H1 (cell line): Measurements from ENCODE around the gene FDPS. TPM values are rescaled to one million over a fixed set of nuclear protein-coding genes. Genes with fewer than 3 reads are reported as not detected.
A peak's percentile ranks its signal among the peaks of the same experiment; 100 is the strongest.

ENCODE experiments used
- CTCF ChIA-PET: fragments of 300-600 bp; sonication (Branson Sonifier 250); formaldehyde crosslinking; loops from one replicate; lab custom pipeline; 2021; ENCODE audit not compliant: partially characterized antibody; lab: Charles Lee
- POLR2A ChIA-PET: fragments of 300-600 bp; sonication (Branson Sonifier 250); formaldehyde crosslinking; loops from one replicate; lab custom pipeline; 2021; ENCODE audit warnings: inconsistent platforms; ENCODE audit not compliant: partially characterized antibody; lab: Charles Lee
- DNase-seq, 2 experiments: peaks; one replicate each; pipeline versions ENCODE4 v3.0.0 to v3.0.0-alpha.2; 2010 to 2022; ENCODE audit warnings: low spot score in 2 of 2, low read depth in 1 of 2, mixed read lengths in 1 of 2
- FAIRE-seq: peaks from 2 replicates; lab custom pipeline; 2011; peaks lifted over from hg19 to GRCh38; lab: Jason Lieb, UNC
- H2AFZ ChIP-seq: 2 replicates; pipeline ENCODE4 v1.8.1; 2012; ENCODE audit warnings: low read length, inconsistent platforms
- H2AK5ac ChIP-seq: 2 replicates; pipeline ENCODE4 v1.6.1; 2013; ENCODE audit warnings: low read depth, low read length
- H2BK120ac ChIP-seq: replicated peaks from 2 replicates; pipeline ENCODE3; 2013; ENCODE audit warnings: low read depth, low read length, inconsistent platforms
- H2BK12ac ChIP-seq: 2 replicates; pipeline ENCODE4 v1.6.1; 2013; ENCODE audit warnings: low read depth, low read length
- H2BK15ac ChIP-seq: 2 replicates; pipeline ENCODE4 v1.6.1; 2013; ENCODE audit warnings: low read length
- H2BK20ac ChIP-seq: 2 replicates; pipeline ENCODE4 v1.6.1; 2013; ENCODE audit warnings: low read length
- H2BK5ac ChIP-seq: 2 replicates; pipeline ENCODE4 v1.6.1; 2013; ENCODE audit warnings: low read depth, low read length
- H3K14ac ChIP-seq: 2 replicates; pipeline ENCODE4 v1.6.1; 2013; ENCODE audit warnings: inconsistent platforms; ENCODE audit not compliant: insufficient read length
- H3K18ac ChIP-seq: 2 replicates; pipeline ENCODE4 v1.6.1; 2013; ENCODE audit warnings: low read length; ENCODE audit errors: extremely low read depth
- H3K23ac ChIP-seq: 2 replicates; pipeline ENCODE4 v1.6.1; 2013; ENCODE audit warnings: inconsistent platforms; ENCODE audit not compliant: insufficient read length
- H3K23me2 ChIP-seq: 2 replicates; pipeline ENCODE4 v1.6.1; 2013; ENCODE audit warnings: low read depth, low read length
- H3K27ac ChIP-seq: 2 replicates; pipeline ENCODE4 v1.6.1; 2011; ENCODE audit warnings: low read depth, low read length, inconsistent platforms
- H3K27me3 ChIP-seq, 4 experiments: replicated peaks in 1 of 4; 1 replicate in 1 of 4; 2 replicates in 3 of 4; pipeline versions ENCODE4 v1.6.1 to v1.8.1; 2011 to 2013; ENCODE audit warnings: low read length in 3 of 4, mild to moderate bottlenecking in 3 of 4, inconsistent platforms in 2 of 4, mixed read lengths in 2 of 4, moderate library complexity in 1 of 4; ENCODE audit not compliant: control insufficient read depth in 3 of 4, insufficient read depth in 3 of 4; ENCODE audit errors: extremely low read depth in 1 of 4
- H3K36me3 ChIP-seq, 4 experiments: 2 replicates each; pipeline versions ENCODE4 v1.6.1 to v1.8.1; 2011 to 2013; ENCODE audit warnings: mild to moderate bottlenecking in 4 of 4, low read length in 3 of 4, moderate library complexity in 2 of 4, control low read depth in 1 of 4, inconsistent platforms in 1 of 4; ENCODE audit not compliant: insufficient read depth in 4 of 4, control insufficient read depth in 2 of 4
- H3K4ac ChIP-seq: replicated peaks from 2 replicates; pipeline ENCODE3; 2013; ENCODE audit warnings: low read length, low read depth, mixed read lengths, inconsistent platforms; ENCODE audit not compliant: insufficient read length
- H3K4me1 ChIP-seq, 4 experiments: replicated peaks in 1 of 4; 1 replicate in 1 of 4; 2 replicates in 3 of 4; pipeline versions ENCODE4 v1.6.1 to v1.8.1; 2011 to 2013; ENCODE audit warnings: low read length in 3 of 4, inconsistent platforms in 2 of 4, mixed read lengths in 1 of 4; ENCODE audit not compliant: insufficient read depth in 4 of 4, control insufficient read depth in 3 of 4
- H3K4me2 ChIP-seq, 2 experiments: 2 replicates each; pipeline versions ENCODE4 v1.6.1 to v1.8.1; 2011 to 2013; ENCODE audit warnings: low read depth in 2 of 2, low read length in 2 of 2, control low read depth in 1 of 2, inconsistent platforms in 1 of 2, mild to moderate bottlenecking in 1 of 2; ENCODE audit not compliant: insufficient read depth in 1 of 2
- H3K4me3 ChIP-seq, 4 experiments: fragments of 200-600, 300-600 bp in 1 of 4; sonication (generic), shearing (Covaris generic), sonication (Bioruptor Twin) in 1 of 4; 2 replicates each; pipeline versions ENCODE4 v1.5.1 to v1.8.1; 2011 to 2016; ENCODE audit warnings: low read length in 4 of 4, low read depth in 3 of 4, control low read depth in 2 of 4, inconsistent platforms in 2 of 4, mild to moderate bottlenecking in 2 of 4, mixed read lengths in 1 of 4, moderate library complexity in 1 of 4; ENCODE audit not compliant: insufficient read depth in 2 of 4; ENCODE audit errors: extremely low read depth in 1 of 4
- H3K56ac ChIP-seq: replicated peaks from 2 replicates; pipeline ENCODE3; 2013; ENCODE audit warnings: low read depth, mild to moderate bottlenecking, mixed read lengths, low read length, inconsistent platforms; ENCODE audit not compliant: insufficient read length
- H3K79me1 ChIP-seq: 2 replicates; pipeline ENCODE4 v1.6.1; 2013; ENCODE audit warnings: low read depth, low read length, control low read depth
- H3K79me2 ChIP-seq, 2 experiments: 2 replicates each; pipeline versions ENCODE4 v1.6.1 to v1.8.1; 2012 to 2013; ENCODE audit warnings: low read length in 2 of 2, mild to moderate bottlenecking in 2 of 2, inconsistent platforms in 1 of 2; ENCODE audit not compliant: insufficient read depth in 2 of 2, control insufficient read depth in 1 of 2
- H3K9ac ChIP-seq, 4 experiments: replicated peaks in 1 of 4; 1 replicate in 1 of 4; 2 replicates in 3 of 4; pipeline versions ENCODE4 v1.6.1 to v1.8.1; 2011 to 2013; ENCODE audit warnings: low read depth in 3 of 4, low read length in 3 of 4, control low read depth in 2 of 4, mild to moderate bottlenecking in 2 of 4, moderate library complexity in 2 of 4, inconsistent platforms in 1 of 4; ENCODE audit errors: extremely low read depth in 1 of 4
- H3K9me3 ChIP-seq, 2 experiments: 2 replicates each; pipeline versions ENCODE4 v1.6.1 to v1.8.1; 2012 to 2013; ENCODE audit warnings: mild to moderate bottlenecking in 2 of 2, moderate library complexity in 2 of 2, control low read depth in 1 of 2, inconsistent platforms in 1 of 2, low read depth in 1 of 2, low read length in 1 of 2, mixed read lengths in 1 of 2; ENCODE audit not compliant: insufficient read depth in 2 of 2
- H4K20me1 ChIP-seq, 2 experiments: replicated peaks in 1 of 2; 2 replicates each; pipeline versions ENCODE3 to v1.8.1; 2011 to 2013; ENCODE audit warnings: inconsistent platforms in 2 of 2, low read length in 2 of 2, mild to moderate bottlenecking in 1 of 2; ENCODE audit not compliant: insufficient read depth in 2 of 2, control insufficient read depth in 1 of 2
- H4K5ac ChIP-seq: 2 replicates; pipeline ENCODE4 v1.6.1; 2013; ENCODE audit warnings: low read length, low read depth, mixed read lengths, inconsistent platforms; ENCODE audit not compliant: insufficient read length
- H4K8ac ChIP-seq: 2 replicates; pipeline ENCODE4 v1.8.0; 2013; ENCODE audit warnings: mild to moderate bottlenecking, moderate library complexity, low read length, inconsistent platforms; ENCODE audit not compliant: insufficient read depth; ENCODE audit errors: extremely low read depth
- H4K91ac ChIP-seq: replicated peaks from 2 replicates; pipeline ENCODE3; 2013; ENCODE audit warnings: low read length, mixed read lengths, inconsistent platforms; ENCODE audit not compliant: insufficient read length
- GTF2F1 ChIP-seq: IDR thresholded peaks from 2 replicates; pipeline ENCODE4 v1.6.1; 2012; ENCODE audit warnings: low read depth, low read length, improper control_type of control experiment, borderline replicate concordance
- NANOG ChIP-seq: IDR thresholded peaks from 2 replicates; pipeline ENCODE4 v1.6.1; 2011; ENCODE audit warnings: low read length, low read depth, mild to moderate bottlenecking, inconsistent platforms; ENCODE audit not compliant: insufficient read depth, poor library complexity, severe bottlenecking
- YY1 ChIP-seq: IDR thresholded peaks from 2 replicates; pipeline ENCODE4 v1.6.1; 2011; ENCODE audit warnings: low read depth, mild to moderate bottlenecking, low read length
- WGBS, 2 experiments: shearing (Covaris generic) in 1 of 2; methylation state at CpG; one replicate each; pipeline versions ENCODE4 v1.1.6 to v1.1.7; 2013 to 2015; ENCODE audit warnings: low lambda C conversion rate in 2 of 2, mixed read lengths in 2 of 2, inconsistent platforms in 1 of 2, low coverage in 1 of 2, missing lambda C conversion rate in 1 of 2; ENCODE audit not compliant: insufficient replicate concordance in 2 of 2, insufficient coverage in 1 of 2, insufficient read length in 1 of 2; ENCODE audit errors: extremely low coverage in 1 of 2, missing lambda C conversion rate in 1 of 2; 5-methylcytosine and 5-hydroxymethylcytosine counted together
- polyA plus RNA-seq, 7 experiments: library from polyadenylated mRNA; depleted of rRNA in 3 of 7; stranded (reverse) in 5 of 7; unstranded in 2 of 7; fragments of >200 nt in 5 of 7; fragments of 200-250 nt in 2 of 7; gene quantifications; 1 replicate in 5 of 7; 2 replicates in 1 of 7; 4 replicates in 1 of 7; pipeline versions ENCODE4 v1.2.1 to v1.2.3, GENCODE V29; 2011 to 2013; ENCODE audit warnings: missing spikeins in 2 of 7, mixed read lengths in 2 of 7
- total RNA-seq: library from RNA; stranded (reverse); fragmentation: NEBNext Ultra II Directional; extraction: Animal tissue kit (Norgen Biotek cat#: 25700); gene quantifications from 2 replicates; pipeline ENCODE4 v1.2.1, GENCODE V29; 2021

FDPS gene
- total and polyA plus RNA-seq, 2 of the 8 experiments (the other 6 are each of a cell fraction or from before 2014, with no cell fraction given), result 267 to 368 TPM

- H3K4me3 ChIP-seq, result peak overlapping the region; percentile 65 to 94 (median 84); a peak in 7 of 8 replicates
Measured at GRCh38 chr1:155321639-155322503, 13.2 kb downstream of the FDPS start.

More at GRCh38 chr1:155321639-155322503, 13.2 kb downstream of the FDPS start:
- Histone ChIP-seq H3K23me2 (peaks cover 16% of the 10 kb centered on the region; the same call in 1 of the 2 replicates), H3K79me2 (peaks cover 0 to 4% of the 10 kb centered on the region in 2 experiments; a peak in 1 of 4 replicates), H3K18ac (no peak overlapping the region; the same call in 1 of the 2 replicates), H3K23ac (no peak overlapping the region), H2BK20ac (no peak overlapping the region), H2AK5ac (no peak overlapping the region; the same call in 1 of the 2 replicates), H2AFZ (no peak overlapping the region), H3K56ac (no peak overlapping the region), H2BK5ac (peak overlapping the region; percentile 35; the same call in 1 of the 2 replicates), H4K8ac (peak overlapping the region; percentile 22; the same call in 1 of the 2 replicates), H3K79me1 (peaks cover 4% of the 10 kb centered on the region), H3K4me2 (peak overlapping the region; percentile 73 to 97), H2BK12ac (no peak overlapping the region), H3K4ac (peak overlapping the region; percentile 44), H3K14ac (no peak overlapping the region), H3K36me3 (peaks cover 4 to 28% (median 16%) of the 10 kb centered on the region in 4 experiments; a peak in 6 of 8 replicates), H3K9ac (no peak overlapping the region), H2BK120ac (no peak overlapping the region), H3K27ac (no peak overlapping the region), H4K91ac (no peak overlapping the region), H3K9me3 (no peaks in the 10 kb centered on the region), H4K20me1 (peaks cover 8 to 20% of the 10 kb centered on the region in 2 experiments), H3K27me3 (peaks cover 0 to 5% (median 3%) of the 10 kb centered on the region in 4 experiments; a peak in 4 of 7 replicates), H4K5ac (no peak overlapping the region), H3K4me1 (peaks cover 8 to 26% (median 14%) of the 10 kb centered on the region in 4 experiments; a peak in 6 of 7 replicates), H2BK15ac (0 out of 2 replicates have a peak overlapping the region, but pooled peaks have one; percentile 29)
- WGBS, 2 experiments, result 48% methylated on average over 27 of the region's 27 CpGs; no CpG with 5 or more reads in 1 of the 2 experiments
- TF ChIP-seq NANOG (no peak), YY1 (no peak), GTF2F1 (no peak)
- CTCF ChIA-PET, result interaction anchor here (0.6 to 15.0 kb wide), 16 partner anchors 15 to 282 kb away, joined by 3 to 227 read pairs (median 5); partner anchors contain the start of genes CLK2, ENTREP3, FDPS and HCN3
- POLR2A ChIA-PET, result interaction anchor here (0.6 to 4.0 kb wide), 21 partner anchors 9 to 127 kb away, joined by 3 to 21 read pairs (median 4); partner anchors contain the start of genes CLK2, HCN3, MTX1 and SCAMP3
- peak in 1 of 2 experiments; percentile 55 for DNase-seq
- no peak for FAIRE-seq
